HEK293T (cell line): ENCODE data around the gene FZD4.

Experiments used
- BHLHE40 ChIP-seq: fragments of 450-650 bp; IDR thresholded peaks from 2 replicates; pipeline ENCODE4 v1.6.1; 2016; ENCODE audit warnings: mild to moderate bottlenecking, moderate library complexity, borderline replicate concordance
- CTBP1 ChIP-seq: fragments of 450-650 bp; IDR thresholded peaks from 2 replicates; pipeline ENCODE4 v1.6.1; 2016; ENCODE audit warnings: borderline replicate concordance
- ELF4 ChIP-seq: fragments of 450-650 bp; IDR thresholded peaks from 2 replicates; pipeline ENCODE4 v1.6.1; 2017; ENCODE audit warnings: antibody characterized with exemption
- FOXA1 ChIP-seq: fragments of 450-650 bp; IDR thresholded peaks from 2 replicates; pipeline ENCODE4 v1.6.1; 2016; ENCODE audit warnings: mild to moderate bottlenecking
- FOXK2 ChIP-seq: fragments of 450-650 bp; IDR thresholded peaks from 2 replicates; pipeline ENCODE4 v1.6.1; 2016; ENCODE audit warnings: mild to moderate bottlenecking
- FOXM1 ChIP-seq: fragments of 450-650 bp; IDR thresholded peaks from 2 replicates; pipeline ENCODE4 v1.6.1; 2017; ENCODE audit warnings: mild to moderate bottlenecking, borderline replicate concordance
- HDGF ChIP-seq: fragments of 450-650 bp; IDR thresholded peaks from 2 replicates; pipeline ENCODE4 v1.6.1; 2017; ENCODE audit warnings: antibody characterized with exemption, borderline replicate concordance
- L3MBTL2 ChIP-seq: fragments of 450-650 bp; conservative IDR thresholded peaks from 2 replicates; pipeline ENCODE4 v1.6.1; 2016; ENCODE audit warnings: mild to moderate bottlenecking
- LEF1 ChIP-seq: fragments of 450-650 bp; IDR thresholded peaks from 2 replicates; pipeline ENCODE4 v1.6.1; 2017; ENCODE audit warnings: mild to moderate bottlenecking, borderline replicate concordance
- NFRKB ChIP-seq: fragments of 450-650 bp; IDR thresholded peaks from 2 replicates; pipeline ENCODE4 v1.6.1; 2016; ENCODE audit warnings: mild to moderate bottlenecking, moderate library complexity
- SP1 ChIP-seq: fragments of 450-650 bp; IDR thresholded peaks from 2 replicates; pipeline ENCODE4 v1.6.1; 2017
- SUZ12 ChIP-seq: fragments of 450-650 bp; IDR thresholded peaks from 2 replicates; pipeline ENCODE4 v1.6.1; 2016; ENCODE audit warnings: mild to moderate bottlenecking
- ZNF384 ChIP-seq: fragments of 450-650 bp; IDR thresholded peaks from 2 replicates; pipeline ENCODE4 v1.6.1; 2016
- TF ChIP-seq, protein P1 (sequence below): fragments of 450-650 bp; IDR thresholded peaks from 2 replicates; pipeline ENCODE4 v1.6.1; 2016

DNA sequence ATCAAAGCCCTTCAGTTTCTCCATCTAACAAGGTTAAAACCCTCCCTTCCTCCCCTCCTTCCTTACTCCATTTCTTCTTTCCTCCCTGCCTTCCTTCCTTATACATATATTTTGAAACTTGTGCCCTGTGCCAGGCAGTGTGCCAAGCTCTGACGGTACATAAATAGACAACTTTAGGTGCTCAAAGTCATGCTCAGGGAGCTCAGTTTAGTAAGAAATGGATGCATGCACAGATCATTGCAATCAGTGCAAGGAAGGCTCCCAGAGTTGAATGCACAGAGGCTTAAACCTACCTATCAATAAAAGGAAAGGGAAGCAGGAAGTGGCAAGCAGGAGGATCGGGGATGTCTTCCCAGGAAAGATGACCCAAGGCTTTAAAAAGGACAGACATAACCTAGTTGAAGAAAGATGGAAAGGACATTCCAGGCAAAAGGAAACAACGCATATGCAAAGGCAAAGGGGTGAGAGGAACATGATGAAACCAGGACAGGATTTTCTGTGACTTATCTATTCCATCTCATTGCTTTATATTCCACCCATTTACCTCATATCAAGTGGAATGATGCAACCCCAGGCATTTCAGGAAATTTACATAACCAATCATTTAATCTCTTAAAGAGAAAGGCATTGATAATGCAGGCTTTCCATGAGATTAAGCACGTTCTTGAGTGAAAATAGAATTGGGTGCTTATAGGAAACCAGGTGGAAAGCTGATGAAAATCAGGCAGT lies 13.2 kb downstream of the FZD4 start:
- TF ChIP-seq FOXA1 (no peak), SP1 (no peak), SUZ12 (no peak), BHLHE40 (no peak), NFRKB (no peak), CTBP1 (no peak), HDGF (no peak), FOXK2 (no peak), L3MBTL2 (no peak), ELF4 (no peak), ZNF384 (no peak), LEF1 (no peak), FOXM1 (no peak)
- TF ChIP-seq, protein P1, sequence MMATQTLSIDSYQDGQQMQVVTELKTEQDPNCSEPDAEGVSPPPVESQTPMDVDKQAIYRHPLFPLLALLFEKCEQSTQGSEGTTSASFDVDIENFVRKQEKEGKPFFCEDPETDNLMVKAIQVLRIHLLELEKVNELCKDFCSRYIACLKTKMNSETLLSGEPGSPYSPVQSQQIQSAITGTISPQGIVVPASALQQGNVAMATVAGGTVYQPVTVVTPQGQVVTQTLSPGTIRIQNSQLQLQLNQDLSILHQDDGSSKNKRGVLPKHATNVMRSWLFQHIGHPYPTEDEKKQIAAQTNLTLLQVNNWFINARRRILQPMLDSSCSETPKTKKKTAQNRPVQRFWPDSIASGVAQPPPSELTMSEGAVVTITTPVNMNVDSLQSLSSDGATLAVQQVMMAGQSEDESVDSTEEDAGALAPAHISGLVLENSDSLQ = no peak
